GM21786 (cell line): ENCODE results near the gene CHD9NB.
"Not testable (repeated sequence)": the region's sequence is repeated elsewhere in the genome, so short reads cannot be mapped to it uniquely, and the experiment has no call there.

Experiments used
- ATAC-seq: cut with Tn5 transposase; IDR thresholded peaks from one replicate; pipeline ENCODE4 v1.9.1; 2021; ENCODE audit not compliant: unreplicated experiment

The CHD9NB gene

GRCh38 chr16:53084141-53084541 is 31.4 kb upstream of the CHD9NB start:
- no peak for ATAC-seq

GRCh38 chr16:53083119-53083518 is 30.4 kb upstream of the CHD9NB start:
- ATAC-seq = no peak

GRCh38 chr16:53082509-53082908 is 29.8 kb upstream of the CHD9NB start:
- no peak for ATAC-seq

DNA sequence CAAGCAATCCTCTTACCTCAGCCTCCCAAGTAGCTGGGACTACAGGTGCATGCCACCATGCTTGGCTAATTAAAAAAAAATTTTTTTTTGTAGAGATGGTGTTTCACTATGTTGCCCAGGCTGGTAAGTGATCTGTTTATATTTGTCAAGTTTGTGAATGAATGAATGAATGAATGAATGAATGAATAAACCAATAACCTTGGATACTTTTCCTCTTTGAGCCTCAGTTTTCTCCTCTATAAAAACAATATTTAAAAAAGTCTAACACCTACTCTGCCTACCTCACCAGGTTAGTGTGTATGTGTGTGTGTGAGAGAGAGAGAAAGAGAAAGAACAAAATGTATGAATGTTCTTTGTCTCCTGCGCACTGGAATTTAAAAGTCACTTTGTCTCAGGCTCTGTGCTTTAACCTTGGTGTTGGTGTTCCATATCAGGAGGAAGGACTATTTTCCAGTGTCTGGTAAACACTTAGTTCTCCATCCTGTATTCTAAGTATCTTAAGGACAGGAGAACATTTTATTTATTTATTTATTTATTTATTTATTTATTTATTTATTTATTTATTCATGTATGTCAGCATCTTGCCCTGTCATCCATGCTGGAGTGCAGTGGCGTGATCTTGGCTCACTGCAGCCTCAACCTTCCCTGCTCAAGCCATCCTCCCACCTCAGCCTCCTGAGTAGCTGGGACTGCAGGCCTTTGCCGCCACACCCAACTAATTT is 29.1 kb upstream of the CHD9NB start:
- ATAC-seq = no peak

- ATAC-seq = no peak
These were observed 28.3 kb upstream of the CHD9NB start for GRCh38 chr16:53081032-53081424.

DNA sequence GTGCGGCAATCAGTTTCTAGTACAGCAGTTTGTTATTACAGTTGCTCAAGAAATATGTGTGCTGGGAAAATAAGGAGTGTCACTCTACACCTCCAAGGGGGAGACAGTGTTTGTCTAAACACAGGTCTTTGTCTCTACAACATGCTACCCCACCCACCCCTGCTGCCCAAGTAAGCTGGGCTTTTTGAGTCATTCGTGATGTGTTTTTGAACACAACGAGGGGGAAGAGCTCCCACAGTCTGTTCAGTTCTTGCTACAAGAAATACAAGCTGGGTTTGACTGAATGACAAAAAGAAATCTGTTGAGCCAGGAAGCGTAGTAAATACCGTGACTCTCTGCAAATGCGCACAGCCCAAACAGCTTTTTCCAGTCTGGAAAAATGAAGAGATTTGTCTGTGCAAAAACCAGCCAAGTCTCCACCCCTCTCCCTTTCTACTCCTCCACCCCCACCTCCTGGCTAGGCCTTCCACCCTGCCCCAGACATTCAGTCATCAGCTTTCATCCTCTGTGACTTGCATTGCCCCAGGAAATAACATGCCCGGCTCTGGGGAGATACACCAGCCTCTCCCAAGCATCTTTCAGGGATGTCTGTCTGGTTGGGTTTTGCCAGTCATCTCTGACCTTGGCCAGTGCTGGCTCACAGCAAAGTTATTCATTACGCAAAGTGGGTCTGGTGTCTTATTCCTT is 27.8 kb upstream of the CHD9NB start:
- ATAC-seq = no peak

DNA sequence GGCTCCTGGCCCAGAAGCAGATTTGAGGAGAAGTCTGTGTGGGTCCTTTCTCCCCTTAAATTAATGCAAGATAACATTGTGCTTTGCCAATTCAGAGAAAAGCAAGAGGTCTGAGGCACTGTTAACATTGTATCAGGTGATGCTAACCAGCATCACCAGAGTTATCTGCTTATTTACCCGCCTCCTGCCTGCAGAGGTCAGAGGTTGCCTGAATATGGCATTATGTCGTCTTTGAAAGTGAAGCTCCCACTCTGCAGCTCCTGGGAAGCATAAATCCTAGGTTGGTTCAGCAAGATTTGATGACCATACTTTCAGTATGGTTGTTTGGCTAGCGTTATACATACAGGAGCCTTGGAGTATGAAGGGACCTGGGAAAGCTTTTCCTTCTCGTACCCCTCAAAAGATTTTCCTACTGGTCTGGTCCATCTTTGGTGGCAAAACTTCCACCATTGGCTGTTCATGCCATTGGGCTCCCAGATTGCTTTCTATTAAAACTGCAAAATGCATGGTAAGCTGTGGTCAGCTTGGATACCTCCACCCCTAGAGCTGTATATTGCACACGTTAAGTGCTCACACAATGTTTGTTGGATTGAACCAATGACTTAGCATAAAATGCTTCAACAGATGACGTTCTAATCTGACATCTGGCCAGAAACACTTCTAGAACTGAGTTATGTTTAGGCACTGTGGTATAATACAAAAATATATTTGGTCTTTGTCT is 26.2 kb upstream of the CHD9NB start:
- no peak for ATAC-seq

GRCh38 chr16:53078247-53078646 is 25.6 kb upstream of the CHD9NB start:
- ATAC-seq = no peak

- ATAC-seq = not testable (repeated sequence)
These were observed 22.8 kb upstream of the CHD9NB start for GRCh38 chr16:53075461-53075860.

- not testable (repeated sequence) for ATAC-seq
These were observed 21.6 kb upstream of the CHD9NB start for GRCh38 chr16:53074296-53074695.

- no peak for ATAC-seq
These were observed 20.3 kb upstream of the CHD9NB start for GRCh38 chr16:53073022-53073421.

DNA sequence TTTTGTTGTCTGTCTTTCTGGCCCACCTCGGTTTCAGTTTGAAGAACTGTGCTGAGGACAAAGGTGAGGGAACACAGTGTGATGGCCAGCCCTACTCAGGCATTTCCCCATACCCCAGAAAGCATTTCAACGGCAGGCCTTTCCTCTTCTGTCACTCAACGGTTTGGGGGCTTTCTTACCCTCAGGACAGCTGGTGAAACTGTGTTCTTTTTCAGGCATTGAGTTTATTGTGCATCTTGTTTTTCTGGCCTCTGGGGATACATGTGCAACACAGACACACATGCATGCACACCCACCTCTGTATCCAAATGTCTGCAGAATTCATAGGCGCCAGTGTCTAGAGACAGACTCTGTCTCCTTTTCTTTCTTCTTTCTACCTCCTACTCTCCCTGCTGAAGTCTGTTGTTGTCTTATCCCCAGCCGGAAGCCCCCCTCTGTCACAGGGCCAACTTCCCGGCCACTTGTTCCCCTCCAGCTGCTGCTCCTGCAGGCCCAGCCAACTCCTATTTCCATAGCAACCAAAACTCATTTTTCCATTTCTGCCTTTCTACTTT is 19.1 kb upstream of the CHD9NB start:
- ATAC-seq = no peak

DNA sequence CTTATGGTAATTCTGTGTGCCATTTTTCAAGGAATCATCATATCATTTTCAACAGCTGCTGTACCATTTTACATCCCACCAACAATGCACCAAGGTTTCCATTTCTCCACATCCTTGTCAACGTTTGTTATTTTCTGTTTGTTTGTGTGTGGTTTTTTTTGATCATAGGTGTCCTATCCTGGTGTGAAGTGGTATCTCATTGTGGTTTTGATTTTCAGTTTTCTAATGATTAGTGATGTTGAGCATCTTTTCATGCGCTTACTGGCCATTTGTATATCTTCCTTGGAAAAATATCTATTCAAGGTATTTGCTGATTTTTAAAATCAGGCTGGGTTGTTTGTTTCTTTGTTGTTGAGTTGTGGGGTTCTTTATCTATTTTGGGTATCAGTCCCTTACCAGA is 17.1 kb upstream of the CHD9NB start:
- no peak for ATAC-seq

GRCh38 chr16:53068423-53068833 is 15.7 kb upstream of the CHD9NB start:
- peak; percentile 61 for ATAC-seq

- no peak for ATAC-seq
These were observed 15.0 kb upstream of the CHD9NB start for GRCh38 chr16:53067675-53068074.

GRCh38 chr16:53065461-53066061 is 12.9 kb upstream of the CHD9NB start:
- ATAC-seq = no peak

- ATAC-seq = no peak
These were observed 11.4 kb upstream of the CHD9NB start for GRCh38 chr16:53064081-53064578.

- ATAC-seq = peak; percentile 80
These were observed 9.0 kb upstream of the CHD9NB start for GRCh38 chr16:53061701-53062159.

DNA sequence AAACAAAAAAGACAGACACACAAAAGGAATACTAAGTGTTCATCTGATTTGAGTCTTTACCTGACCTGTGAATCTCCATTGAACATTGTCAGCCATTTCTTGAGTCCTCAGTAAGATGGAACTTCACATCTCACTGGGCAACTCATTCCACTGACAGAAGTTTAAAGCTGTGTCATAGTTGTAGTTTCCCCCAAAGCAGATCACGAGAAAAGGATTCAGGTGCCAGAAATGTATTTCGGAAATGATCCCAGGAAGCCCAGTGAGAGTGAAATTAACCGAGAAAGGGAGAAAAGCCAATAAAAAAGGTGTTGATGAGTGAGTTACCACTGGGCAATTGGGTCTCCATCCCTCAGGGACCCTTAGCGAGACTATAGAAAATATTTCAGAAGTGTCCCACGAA is 8.6 kb upstream of the CHD9NB start:
- ATAC-seq = peak; percentile 18

GRCh38 chr16:53059672-53060071 is 7.0 kb upstream of the CHD9NB start:
- ATAC-seq = no peak

GRCh38 chr16:53058882-53059281 is 6.2 kb upstream of the CHD9NB start:
- ATAC-seq = no peak
